GM23248 (cell line): ENCODE results near the gene TRIML2.

ENCODE experiments used
- EZH2 ChIP-seq: fragments of 200-600 bp; sonication (generic); IDR thresholded peaks from 2 replicates; pipeline ENCODE4 v1.6.1; 2018; ENCODE audit warnings: antibody characterized with exemption, mild to moderate bottlenecking; ENCODE audit not compliant: insufficient read depth, poor library complexity, severe bottlenecking
- EZH2phosphoT487 ChIP-seq: fragments of 200-600 bp; sonication (generic); IDR thresholded peaks from 2 replicates; pipeline ENCODE4 v1.6.1; 2018; ENCODE audit warnings: antibody characterized with exemption, moderate library complexity, mild to moderate bottlenecking, low read depth; ENCODE audit not compliant: insufficient read depth

DNA sequence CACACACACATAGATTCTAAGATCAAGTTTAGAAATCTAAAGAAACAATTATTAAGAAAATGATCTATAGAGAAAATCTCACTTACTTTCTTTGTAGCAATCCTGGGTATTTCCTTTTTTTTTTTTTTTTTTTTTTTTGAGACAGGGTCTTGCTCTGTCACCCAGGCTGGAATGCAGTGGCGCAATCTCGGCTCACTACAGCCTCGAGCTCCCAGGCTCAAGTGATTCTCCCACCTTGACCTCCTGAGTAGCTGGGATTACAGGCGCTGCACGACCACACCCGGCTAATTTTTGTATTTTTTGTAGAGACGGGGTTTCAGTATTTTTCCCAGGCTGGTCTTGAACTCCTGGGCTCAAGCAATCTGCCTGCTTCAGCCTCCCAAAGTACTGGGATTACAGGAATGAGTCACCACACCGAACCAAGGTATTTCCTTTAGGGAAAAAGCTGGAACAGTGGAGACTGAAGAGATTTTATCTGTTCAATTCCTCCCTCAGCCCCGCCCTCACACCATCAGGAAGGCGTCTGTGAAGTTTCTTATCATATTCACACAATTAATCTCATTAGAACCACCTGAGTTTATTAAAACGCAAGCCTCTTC, at the start of gene TRIML2:
- TF ChIP-seq EZH2phosphoT487 (no peak), EZH2 (no peak)
